ENCODE results near the gene RPN2. TPM values are rescaled to one million over a fixed set of nuclear protein-coding genes. Genes with fewer than 3 reads are reported as not detected.

The RPN2 gene
- 134 and 140 TPM in 2 replicates for total RNA-seq (2013; cell fraction: nucleolus; rRNA removed)
- total RNA-seq (2014; rRNA removed) (225 and 248 TPM in 2 replicates), total RNA-seq (2014; rRNA removed; fragmentation: Illumina TruSeq; extraction: Trizol) (231 and 241 TPM in 2 replicates), total RNA-seq (2021) (157 and 161 TPM in 2 replicates), polyA plus RNA-seq (2011; rRNA removed) (162 and 222 TPM in 2 replicates), polyA plus RNA-seq (2014; fragmentation: Illumina TruSeq; extraction: Trizol) (198 and 207 TPM in 2 replicates), polyA plus RNA-seq (2014; fragmentation: Nextera tagmentation; extraction: Ambion mirVana) (100 to 1,000 TPM; 274 to 365 TPM), polyA plus RNA-seq (2014; rRNA removed) (133 and 148 TPM in 2 replicates), polyA plus RNA-seq (2016; fragmentation: Nextera tagmentation; extraction: Ambion mirVana) (100 to 1,000 TPM; 298 to 306 TPM), polyA minus RNA-seq (2011; rRNA and poly(A)+ RNA removed) (278 and 290 TPM in 2 replicates), Bru-seq, nascent RNA (percentile 85 among the genes with signal in this experiment), BruChase-seq, experiment 1, labeled RNA remaining after a 6-hour chase (percentile 85 among the genes with signal in this experiment), BruChase-seq, experiment 2, labeled RNA remaining after a 2-hour chase (percentile 80 among the genes with signal in this experiment)
- 147 TPM for polyA plus RNA-seq (2011; ENCODE audit: low read depth)
- polyA plus RNA-seq (2011; cell fraction: cytosol; rRNA removed), result 220 and 255 TPM in 2 replicates
- polyA plus RNA-seq (2011; cell fraction: nucleus; rRNA removed), result 147 and 211 TPM in 2 replicates
- 136 and 163 TPM in 2 replicates for polyA plus RNA-seq (2012)
- polyA minus RNA-seq (2011; cell fraction: cytosol; rRNA and poly(A)+ RNA removed), result 116 and 157 TPM in 2 replicates
- 54.9 and 77.2 TPM in 2 replicates for polyA minus RNA-seq (2011; cell fraction: nucleus; rRNA and poly(A)+ RNA removed)
- long read RNA-seq, experiment 1, transcript RPN2-201 (17 exons, 2,515 nt), result major isoform, 281 of 390 reads
- long read RNA-seq, experiment 1, partial matches to known transcripts, result 63 of 390 reads
- long read RNA-seq, experiment 1, other reads (novel, unspliced or antisense), result 46 of 390 reads
- long read RNA-seq, experiment 2, transcript RPN2-201 (17 exons, 2,515 nt), result major isoform, 2,462 of 2,962 reads
- long read RNA-seq, experiment 2, partial matches to known transcripts, result 201 of 2,962 reads
- long read RNA-seq, experiment 2, other reads (novel, unspliced or antisense), result 299 of 2,962 reads

GRCh38 chr20:37178839-37179682, at the start of gene RPN2, which contains the start of gene MROH8:
Gene RPN2, plus strand, starts transcription at chr20:37179330. Its CDS starts 27 bp downstream, at chr20:37179357.
Gene MROH8, minus strand, starts transcription at chr20:37179548.
- POLR2A ChIA-PET, result interaction anchor here (0.5 to 3.6 kb wide), 13 partner anchors 11 to 1815 kb away, joined by 3 to 22 read pairs (median 4); partner anchors contain the start of gene RBL1
- RAD21 ChIA-PET (ENCODE audit: unreplicated experiment), result interaction anchor here (1.0 to 2.9 kb wide), 6 partner anchors 10 to 354 kb away, joined by 4 to 17 read pairs (median 6); no protein-coding TSS in a partner anchor
- Histone ChIP-seq H3K27me3 (replicated peaks in 1 of 2; ENCODE audit: control insufficient read depth in 2 of 2, insufficient read depth in 2 of 2, low read length in 1 of 2) (no peaks in the 10 kb centered on the region), H3K4me1 (ENCODE audit: control insufficient read depth, insufficient read depth, low read length) (peaks cover 7% of the 10 kb centered on the region), H2AFZ (ENCODE audit: control insufficient read depth, low read depth, low read length) (peak within 1 kb of the TSS; percentile 84), H4K20me1 (ENCODE audit: control insufficient read depth, insufficient read depth) (no peaks in the 10 kb centered on the region), H3K79me2 (ENCODE audit: control insufficient read depth, insufficient read depth, low read length) (peaks cover 59% of the 10 kb centered on the region), H3K27ac (ENCODE audit: control insufficient read depth, insufficient read depth) (peak within 1 kb of the TSS; percentile 98), H3K36me3 (ENCODE audit: control insufficient read depth in 2 of 2, insufficient read depth in 2 of 2, low read length in 1 of 2) (peaks cover 0 to 6% of the 10 kb centered on the region in 2 experiments; a peak in 1 of 4 replicates), H3K9me3 (replicated peaks; ENCODE audit: control insufficient read depth, insufficient read depth, low read length) (no peaks in the 10 kb centered on the region), H3K4me2 (ENCODE audit: control insufficient read depth, insufficient read depth) (peak within 1 kb of the TSS; percentile 98), H3K9ac (ENCODE audit: control insufficient read depth, insufficient read depth, low read length) (peak within 1 kb of the TSS; percentile 90), H3K4me3 (peak within 1 kb of the TSS; percentile 92)
- DNase-seq (ENCODE audit: low read depth, low spot score) (peak; percentile 83), ATAC-seq (peak; percentile 98), FAIRE-seq (peak; percentile 13)
- no TSS peak for BruUV-seq (replicated peaks)
- SMC1A ChIA-PET (ENCODE audit: uncharacterized antibody, unreplicated experiment), result interaction anchor here (1.6 to 3.2 kb wide), 3 partner anchors 10 to 83 kb away, joined by 3 to 21 read pairs (median 11); partner anchors contain the start of gene RBL1
- CTCF ChIA-PET, result interaction anchor here (0.8 to 3.6 kb wide), 18 partner anchors 9 to 356 kb away, joined by 3 to 51 read pairs (median 4); partner anchors contain the start of gene RBL1
- in situ Hi-C loops (cut with MboI), result no loop called here
- intact Hi-C loops (cut with micrococcal nuclease; ENCODE audit: unreplicated experiment), result loop anchor here (5.0 to 10.0 kb wide), 2 partner anchors 82 to 174 kb away; partner anchors contain the start of gene RBL1
- WGBS (ENCODE audit: insufficient coverage, insufficient replicate concordance, low lambda C conversion rate, missing lambda C conversion rate), result under 1% methylated on average over 64 of the region's 80 CpGs
- TF ChIP-seq USF1 (IDR thresholded peaks at IDR 0.05; ENCODE audit: borderline replicate concordance, extremely low read length, insufficient read depth, low read depth, low read length) (no peak), TCF7 (IDR thresholded peaks at IDR 0.05; ENCODE audit: borderline replicate concordance) (no peak), BHLHE40 (IDR thresholded peaks at IDR 0.05; ENCODE audit: borderline replicate concordance in 1 of 2, low read depth in 2 of 2, low read length in 1 of 2) (peak; percentile 96 to 99), SREBF2 (IDR thresholded peaks at IDR 0.05; ENCODE audit: low read length) (no peak), SPI1 (IDR thresholded peaks at IDR 0.05; ENCODE audit: borderline replicate concordance, insufficient read depth, low read depth, low read length) (peak; percentile 31; the same call in 1 of the 2 replicates), SUPT20H (IDR thresholded peaks at IDR 0.05; ENCODE audit: borderline replicate concordance, control insufficient read depth, low read depth, low read length) (no peak), RELA (IDR thresholded peaks at IDR 0.05; ENCODE audit: borderline replicate concordance, partially characterized antibody) (peak; percentile 72), DPF2 (IDR thresholded peaks at IDR 0.05) (peak; percentile 96; the same call in 1 of the 2 replicates), CBFB (IDR thresholded peaks at IDR 0.05; ENCODE audit: low read depth) (peak; percentile 64; the same call in 1 of the 2 replicates), GATAD2B (conservative IDR thresholded peaks at IDR 0.05; ENCODE audit: low read depth) (peak; percentile 86), HDGF (IDR thresholded peaks at IDR 0.05) (no peak), YY1 (IDR thresholded peaks at IDR 0.05; ENCODE audit: low read depth, low read length) (peak; percentile 94), CTCF (IDR thresholded peaks at IDR 0.05 in 2 of 3, conservative IDR thresholded peaks at IDR 0.05 in 1 of 3; ENCODE audit: control insufficient read depth in 2 of 3, extremely low read depth in 1 of 3, insufficient read depth in 1 of 3, low read depth in 3 of 3, low read length in 3 of 3) (no peak)
